HepG2 (cell line): ENCODE measurements around the gene CHKA. TPM values are rescaled to one million over a fixed set of nuclear protein-coding genes. Genes with fewer than 3 reads are reported as not detected.

Source experiments
- DRAP1 ChIP-seq: IDR thresholded peaks from 2 replicates; pipeline ENCODE4 v1.6.1; 2016; ENCODE audit warnings: missing genetic modification reagents, missing compliant biosample characterization
- FOXA1 ChIP-seq, 2 experiments: fragments of 450-650 bp in 1 of 2; sonication (generic) in 1 of 2; formaldehyde crosslinking in 1 of 2; IDR thresholded peaks; 2 replicates each; pipeline versions ENCODE4 v1.4.0 to v1.6.1; 2016 to 2020; ENCODE audit warnings: missing genetic modification reagents in 1 of 2
- HNF1A ChIP-seq, 2 experiments: sonication (generic) in 1 of 2; formaldehyde crosslinking in 1 of 2; IDR thresholded peaks; 2 replicates each; pipeline versions ENCODE4 v1.4.0 to v1.6.1; 2016 to 2020; ENCODE audit warnings: borderline replicate concordance in 1 of 2, low read depth in 1 of 2, mild to moderate bottlenecking in 1 of 2, missing genetic modification reagents in 1 of 2
- KAT8 ChIP-seq: IDR thresholded peaks from 2 replicates; pipeline ENCODE4 v1.6.1; 2016; ENCODE audit warnings: missing genetic modification reagents, missing compliant biosample characterization
- KMT2B ChIP-seq: IDR thresholded peaks from 2 replicates; pipeline ENCODE4 v1.6.1; 2016; ENCODE audit warnings: missing genetic modification reagents, missing compliant biosample characterization
- PHF20 ChIP-seq: sonication (generic); formaldehyde crosslinking; IDR thresholded peaks from 2 replicates; pipeline ENCODE4 v1.5.0; 2020; ENCODE audit warnings: mild to moderate bottlenecking, missing genetic modification reagents
- SRSF9 ChIP-seq: fragments of 200-400 bp; formaldehyde crosslinking; IDR thresholded peaks from 2 replicates; pipeline ENCODE4 v1.6.1; 2018; ENCODE audit warnings: borderline replicate concordance, mild to moderate bottlenecking, low read depth, low read length; ENCODE audit not compliant: insufficient read depth, poor library complexity, severe bottlenecking
- TGIF2 ChIP-seq: IDR thresholded peaks from 2 replicates; pipeline ENCODE4 v1.6.1; 2016; ENCODE audit warnings: control low read depth, missing compliant biosample characterization
- ZFY ChIP-seq: sonication (generic); formaldehyde crosslinking; IDR thresholded peaks from 2 replicates; pipeline ENCODE4 v1.4.0; 2020; ENCODE audit warnings: missing genetic modification reagents
- ZNF296 ChIP-seq: sonication (generic); formaldehyde crosslinking; conservative IDR thresholded peaks from 2 replicates; pipeline ENCODE4 v1.5.0; 2020; ENCODE audit warnings: mild to moderate bottlenecking, missing genetic modification reagents
- ZNF562 ChIP-seq: sonication (generic); formaldehyde crosslinking; IDR thresholded peaks from 2 replicates; pipeline ENCODE4 v1.8.0; 2022; ENCODE audit warnings: missing genetic modification reagents, borderline replicate concordance
- ZNF780A ChIP-seq: sonication (generic); formaldehyde crosslinking; IDR thresholded peaks from 2 replicates; pipeline ENCODE4 v1.8.0; 2022; ENCODE audit warnings: mild to moderate bottlenecking, missing genetic modification reagents, moderate library complexity
- ZSCAN20 ChIP-seq: sonication (generic); formaldehyde crosslinking; IDR thresholded peaks from 2 replicates; pipeline ENCODE4 v1.4.0; 2020; ENCODE audit warnings: missing genetic modification reagents, mild to moderate bottlenecking, borderline replicate concordance
- polyA plus RNA-seq, 8 experiments: library from polyadenylated mRNA; depleted of rRNA in 3 of 8; stranded (reverse) in 7 of 8; unstranded in 1 of 8; fragments of >200 nt; fragmentation: Illumina TruSeq in 4 of 8; extraction: Trizol in 4 of 8; gene quantifications; 2 replicates each; pipeline versions ENCODE4 v1.2.1 to v1.2.3, GENCODE V29; 2011 to 2016; ENCODE audit warnings: low read depth in 4 of 8, missing spikeins in 1 of 8, mixed read lengths in 1 of 8; ENCODE audit not compliant: insufficient read depth in 1 of 8
- total RNA-seq, 5 experiments: library from RNA; depleted of rRNA; stranded (reverse); fragments of >200 nt; fragmentation: Illumina TruSeq; extraction: Trizol; gene quantifications; 2 replicates each; pipeline ENCODE4 v1.2.3, GENCODE V29; 2016; ENCODE audit warnings: low read depth in 1 of 5
- TF ChIP-seq, protein P1 (sequence below): sonication (generic); formaldehyde crosslinking; IDR thresholded peaks from 2 replicates; pipeline ENCODE4 v1.5.0; 2020; ENCODE audit warnings: mild to moderate bottlenecking, missing genetic modification reagents, borderline replicate concordance
- TF ChIP-seq, protein P2 (sequence below): sonication (generic); formaldehyde crosslinking; IDR thresholded peaks from 2 replicates; pipeline ENCODE4 v1.5.1; 2020; ENCODE audit warnings: mild to moderate bottlenecking, missing genetic modification reagents, borderline replicate concordance

The CHKA gene
- total and polyA plus RNA-seq, 2 of the 13 experiments (the other 11 are each of a cell fraction or from before 2014, with no cell fraction given) = 71.6 to 92.7 TPM

GRCh38 chr11:68038718-68039525 is 82.3 kb downstream of the CHKA start, which contains the start of gene TCIRG1 (continued):
- TF ChIP-seq, protein P1, sequence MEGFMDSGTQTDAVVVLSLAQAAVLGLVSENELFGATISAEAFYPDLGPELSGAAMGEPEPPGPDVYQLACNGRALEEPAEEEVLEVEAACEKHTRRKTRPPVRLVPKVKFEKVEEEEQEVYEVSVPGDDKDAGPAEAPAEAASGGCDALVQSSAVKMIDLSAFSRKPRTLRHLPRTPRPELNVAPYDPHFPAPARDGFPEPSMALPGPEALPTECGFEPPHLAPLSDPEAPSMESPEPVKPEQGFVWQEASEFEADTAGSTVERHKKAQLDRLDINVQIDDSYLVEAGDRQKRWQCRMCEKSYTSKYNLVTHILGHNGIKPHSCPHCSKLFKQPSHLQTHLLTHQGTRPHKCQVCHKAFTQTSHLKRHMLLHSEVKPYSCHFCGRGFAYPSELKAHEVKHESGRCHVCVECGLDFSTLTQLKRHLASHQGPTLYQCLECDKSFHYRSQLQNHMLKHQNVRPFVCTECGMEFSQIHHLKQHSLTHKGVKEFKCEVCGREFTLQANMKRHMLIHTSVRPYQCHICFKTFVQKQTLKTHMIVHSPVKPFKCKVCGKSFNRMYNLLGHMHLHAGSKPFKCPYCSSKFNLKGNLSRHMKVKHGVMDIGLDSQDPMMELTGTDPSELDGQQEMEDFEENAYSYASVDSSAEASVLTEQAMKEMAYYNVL (CRISPR knock-in tag) = 0 out of 2 replicates have a peak, but pooled peaks have one; percentile 1
- TF ChIP-seq, protein P2, sequence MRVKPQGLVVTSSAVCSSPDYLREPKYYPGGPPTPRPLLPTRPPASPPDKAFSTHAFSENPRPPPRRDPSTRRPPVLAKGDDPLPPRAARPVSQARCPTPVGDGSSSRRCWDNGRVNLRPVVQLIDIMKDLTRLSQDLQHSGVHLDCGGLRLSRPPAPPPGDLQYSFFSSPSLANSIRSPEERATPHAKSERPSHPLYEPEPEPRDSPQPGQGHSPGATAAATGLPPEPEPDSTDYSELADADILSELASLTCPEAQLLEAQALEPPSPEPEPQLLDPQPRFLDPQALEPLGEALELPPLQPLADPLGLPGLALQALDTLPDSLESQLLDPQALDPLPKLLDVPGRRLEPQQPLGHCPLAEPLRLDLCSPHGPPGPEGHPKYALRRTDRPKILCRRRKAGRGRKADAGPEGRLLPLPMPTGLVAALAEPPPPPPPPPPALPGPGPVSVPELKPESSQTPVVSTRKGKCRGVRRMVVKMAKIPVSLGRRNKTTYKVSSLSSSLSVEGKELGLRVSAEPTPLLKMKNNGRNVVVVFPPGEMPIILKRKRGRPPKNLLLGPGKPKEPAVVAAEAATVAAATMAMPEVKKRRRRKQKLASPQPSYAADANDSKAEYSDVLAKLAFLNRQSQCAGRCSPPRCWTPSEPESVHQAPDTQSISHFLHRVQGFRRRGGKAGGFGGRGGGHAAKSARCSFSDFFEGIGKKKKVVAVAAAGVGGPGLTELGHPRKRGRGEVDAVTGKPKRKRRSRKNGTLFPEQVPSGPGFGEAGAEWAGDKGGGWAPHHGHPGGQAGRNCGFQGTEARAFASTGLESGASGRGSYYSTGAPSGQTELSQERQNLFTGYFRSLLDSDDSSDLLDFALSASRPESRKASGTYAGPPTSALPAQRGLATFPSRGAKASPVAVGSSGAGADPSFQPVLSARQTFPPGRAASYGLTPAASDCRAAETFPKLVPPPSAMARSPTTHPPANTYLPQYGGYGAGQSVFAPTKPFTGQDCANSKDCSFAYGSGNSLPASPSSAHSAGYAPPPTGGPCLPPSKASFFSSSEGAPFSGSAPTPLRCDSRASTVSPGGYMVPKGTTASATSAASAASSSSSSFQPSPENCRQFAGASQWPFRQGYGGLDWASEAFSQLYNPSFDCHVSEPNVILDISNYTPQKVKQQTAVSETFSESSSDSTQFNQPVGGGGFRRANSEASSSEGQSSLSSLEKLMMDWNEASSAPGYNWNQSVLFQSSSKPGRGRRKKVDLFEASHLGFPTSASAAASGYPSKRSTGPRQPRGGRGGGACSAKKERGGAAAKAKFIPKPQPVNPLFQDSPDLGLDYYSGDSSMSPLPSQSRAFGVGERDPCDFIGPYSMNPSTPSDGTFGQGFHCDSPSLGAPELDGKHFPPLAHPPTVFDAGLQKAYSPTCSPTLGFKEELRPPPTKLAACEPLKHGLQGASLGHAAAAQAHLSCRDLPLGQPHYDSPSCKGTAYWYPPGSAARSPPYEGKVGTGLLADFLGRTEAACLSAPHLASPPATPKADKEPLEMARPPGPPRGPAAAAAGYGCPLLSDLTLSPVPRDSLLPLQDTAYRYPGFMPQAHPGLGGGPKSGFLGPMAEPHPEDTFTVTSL = no peak
- TF ChIP-seq ZSCAN20 (CRISPR knock-in tag) (peak; percentile 94; the same call in 1 of the 2 replicates), KMT2B (CRISPR knock-in tag) (0 out of 2 replicates have a peak, but pooled peaks have one; percentile 18), ZNF780A (CRISPR knock-in tag) (no peak), DRAP1 (CRISPR knock-in tag) (peak; percentile 80), TGIF2 (CRISPR knock-in tag) (peak; percentile 38; the same call in 1 of the 2 replicates), HNF1A (IDR thresholded peaks at IDR 0.05; ENCODE audit: low read depth) (no peak), HNF1A (CRISPR knock-in tag; IDR thresholded peaks at IDR 0.05; ENCODE audit: borderline replicate concordance) (no peak), ZNF562 (CRISPR knock-in tag) (no peak), ZFY (CRISPR knock-in tag) (peak; percentile 78), SRSF9 (no peak), PHF20 (peak; percentile 20; the same call in 1 of the 2 replicates), KAT8 (CRISPR knock-in tag) (peak; percentile 42; the same call in 1 of the 2 replicates), ZNF296 (CRISPR knock-in tag) (no peak), FOXA1 (IDR thresholded peaks at IDR 0.05) (no peak), FOXA1 (CRISPR knock-in tag; IDR thresholded peaks at IDR 0.05) (0 out of 2 replicates have a peak, but pooled peaks have one; percentile 3)
